ENCODE data around the gene ADAM30.

The ADAM30 gene

DNA sequence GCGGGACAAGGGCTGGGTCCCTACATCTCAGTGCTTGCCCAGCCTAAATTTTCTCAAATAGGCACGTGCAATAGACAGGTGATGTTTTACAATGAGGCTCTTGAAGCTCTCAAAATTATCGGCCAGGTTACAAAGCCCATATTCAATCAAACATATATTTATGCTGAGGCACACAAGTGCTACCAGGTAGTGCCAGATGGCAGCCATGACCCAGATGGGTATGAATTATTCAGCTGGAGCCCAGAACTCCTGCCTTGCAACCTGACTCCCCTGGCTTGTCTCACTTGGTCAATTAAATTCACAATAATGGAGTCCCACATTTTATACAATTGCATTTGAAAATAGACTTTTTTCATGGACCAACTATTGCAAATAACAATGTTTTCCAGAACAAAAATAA, 12.3 kb upstream of the ADAM30 start:
- no peak for DNase-seq (ENCODE audit: low read depth)

GRCh38 chr1:119906927-119907652, 10.8 kb upstream of the ADAM30 start:
- no peak for DNase-seq (ENCODE audit: low read depth)

GRCh38 chr1:119903443-119903835, 7.1 kb upstream of the ADAM30 start:
- no peak for DNase-seq (ENCODE audit: low read depth)

- no peak for DNase-seq (ENCODE audit: low read depth)
Observed at GRCh38 chr1:119902775-119903442, 6.6 kb upstream of the ADAM30 start.

DNA sequence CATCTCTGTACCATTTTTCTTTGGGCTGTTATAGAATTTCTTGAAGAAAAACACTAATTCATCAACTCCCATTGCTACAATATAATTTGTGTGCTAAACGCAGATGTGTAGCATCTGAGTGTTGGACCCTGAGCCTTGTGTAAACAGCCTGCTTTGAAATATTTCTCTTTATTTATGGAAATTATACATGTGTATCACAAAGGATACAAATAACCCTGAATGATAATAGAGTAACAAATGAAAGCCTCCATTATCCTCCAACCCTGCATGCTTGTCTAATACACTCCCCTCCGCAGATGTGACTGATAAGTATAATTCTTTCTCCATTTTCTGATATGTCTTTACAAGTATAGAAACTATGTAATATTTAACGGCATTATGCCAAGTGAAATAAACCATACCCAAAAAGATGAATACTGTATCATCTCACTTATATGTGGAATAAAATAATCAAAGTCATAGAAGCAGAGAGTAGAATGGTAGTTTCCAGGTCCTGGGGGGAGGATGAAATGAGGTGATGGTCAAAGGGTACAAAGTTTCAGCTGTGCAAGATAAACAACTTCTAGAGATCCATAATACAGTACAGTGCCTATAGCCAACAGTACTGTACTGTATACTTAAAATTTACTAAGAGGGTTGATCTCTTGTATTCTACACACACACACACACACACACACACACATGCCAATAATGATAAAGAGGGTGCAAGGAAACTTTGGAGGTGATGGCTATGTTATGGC, 2.8 kb upstream of the ADAM30 start:
- no peak for DNase-seq (ENCODE audit: low read depth)

GRCh38 chr1:119898530-119898929, 2.2 kb upstream of the ADAM30 start:
- DNase-seq (ENCODE audit: low read depth): no peak

- no peak for DNase-seq (ENCODE audit: low read depth)
Observed at GRCh38 chr1:119895102-119895501, 1.2 kb downstream of the ADAM30 start.

DNA sequence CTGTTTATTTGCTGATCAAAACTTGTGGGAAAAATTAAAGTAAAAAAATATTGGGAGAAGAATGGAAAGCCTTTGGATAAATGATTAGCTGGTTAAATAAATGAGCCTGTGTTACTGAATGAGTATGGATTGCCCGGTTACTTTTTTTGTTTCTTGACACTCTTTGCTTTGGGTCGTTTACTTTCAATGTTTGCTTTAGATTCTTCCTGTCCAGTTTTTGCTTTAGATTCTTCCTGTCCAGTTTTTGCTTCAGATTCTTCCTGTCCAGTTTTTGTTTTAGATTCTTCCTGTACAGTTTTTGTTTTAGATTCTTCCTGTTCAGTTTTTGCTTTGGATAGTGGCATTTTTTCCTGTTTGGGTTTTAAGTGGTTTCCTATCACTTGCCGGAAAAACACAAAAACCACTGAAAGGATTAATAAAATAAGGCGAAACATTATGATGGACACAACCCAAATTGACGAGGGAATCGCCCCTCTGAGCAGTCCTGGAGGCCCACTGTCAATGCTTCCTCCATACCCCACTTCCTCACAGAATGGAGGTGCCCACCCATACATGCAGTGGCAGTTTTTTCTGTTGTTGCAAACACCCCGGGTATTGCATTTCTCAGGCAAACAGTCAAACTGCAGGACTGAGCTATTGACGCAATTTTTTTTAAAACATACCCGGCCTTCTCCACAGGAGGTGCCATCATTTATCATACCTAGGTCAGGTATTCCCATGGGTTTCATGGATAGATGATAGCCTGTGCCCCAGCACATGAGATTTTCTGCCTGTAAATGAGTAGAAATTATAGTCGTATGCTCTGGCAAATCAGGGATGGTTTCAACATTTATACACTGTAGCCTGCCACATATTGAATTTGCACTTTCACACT, 2.3 kb downstream of the ADAM30 start:
- DNase-seq (ENCODE audit: low read depth): no peak

GRCh38 chr1:119893238-119893791, 3.0 kb downstream of the ADAM30 start:
- DNase-seq (ENCODE audit: low read depth): no peak

DNA sequence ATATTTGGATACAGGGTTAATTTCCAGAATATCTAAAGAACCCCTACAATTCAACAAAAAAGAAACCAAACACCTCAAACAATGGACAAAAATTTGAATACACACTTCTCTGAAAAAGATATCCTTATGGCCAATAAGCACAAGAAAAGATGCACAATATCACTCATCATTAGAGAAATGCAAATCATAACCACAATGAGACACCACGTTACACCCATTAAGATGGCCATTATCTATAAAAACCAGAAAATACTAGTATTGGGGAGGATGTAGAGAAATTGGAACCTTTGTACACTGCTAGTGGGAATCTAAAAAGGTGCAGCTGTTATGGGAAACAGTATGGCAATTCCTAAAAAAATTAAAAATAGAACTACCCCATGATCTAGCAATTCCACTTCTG, 4.9 kb downstream of the ADAM30 start:
- DNase-seq (ENCODE audit: low read depth): no peak

DNA sequence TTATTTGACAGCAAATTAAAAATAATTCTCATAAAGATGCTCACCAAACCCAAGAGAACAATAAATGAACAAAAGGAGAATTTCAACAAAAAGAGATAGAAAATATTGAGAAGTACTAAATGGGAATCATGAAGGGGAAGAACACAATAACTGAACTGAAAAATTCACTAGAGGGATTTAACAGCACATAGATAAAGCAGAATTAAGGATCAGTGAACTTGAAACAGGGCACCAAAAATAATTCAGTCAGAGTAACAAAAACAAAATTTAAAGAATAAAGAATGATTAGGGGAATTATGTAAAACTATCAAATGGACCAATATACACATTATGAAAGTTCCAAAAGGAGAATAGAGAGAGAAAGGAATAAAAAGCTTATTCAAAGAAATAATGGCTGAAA, 7.8 kb downstream of the ADAM30 start:
- no peak for DNase-seq (ENCODE audit: low read depth)

GRCh38 chr1:119887427-119887826, 8.9 kb downstream of the ADAM30 start:
- DNase-seq (ENCODE audit: low read depth): no peak

GRCh38 chr1:119885903-119886783, 10.2 kb downstream of the ADAM30 start:
- DNase-seq (ENCODE audit: low read depth): no peak

- no peak for DNase-seq (ENCODE audit: low read depth)
Observed at GRCh38 chr1:119884711-119885110, 11.6 kb downstream of the ADAM30 start.

GRCh38 chr1:119883826-119884225, 12.5 kb downstream of the ADAM30 start:
- DNase-seq (ENCODE audit: low read depth): no peak

- no peak for DNase-seq (ENCODE audit: low read depth)
Observed at GRCh38 chr1:119882132-119883049, 13.9 kb downstream of the ADAM30 start.

DNA sequence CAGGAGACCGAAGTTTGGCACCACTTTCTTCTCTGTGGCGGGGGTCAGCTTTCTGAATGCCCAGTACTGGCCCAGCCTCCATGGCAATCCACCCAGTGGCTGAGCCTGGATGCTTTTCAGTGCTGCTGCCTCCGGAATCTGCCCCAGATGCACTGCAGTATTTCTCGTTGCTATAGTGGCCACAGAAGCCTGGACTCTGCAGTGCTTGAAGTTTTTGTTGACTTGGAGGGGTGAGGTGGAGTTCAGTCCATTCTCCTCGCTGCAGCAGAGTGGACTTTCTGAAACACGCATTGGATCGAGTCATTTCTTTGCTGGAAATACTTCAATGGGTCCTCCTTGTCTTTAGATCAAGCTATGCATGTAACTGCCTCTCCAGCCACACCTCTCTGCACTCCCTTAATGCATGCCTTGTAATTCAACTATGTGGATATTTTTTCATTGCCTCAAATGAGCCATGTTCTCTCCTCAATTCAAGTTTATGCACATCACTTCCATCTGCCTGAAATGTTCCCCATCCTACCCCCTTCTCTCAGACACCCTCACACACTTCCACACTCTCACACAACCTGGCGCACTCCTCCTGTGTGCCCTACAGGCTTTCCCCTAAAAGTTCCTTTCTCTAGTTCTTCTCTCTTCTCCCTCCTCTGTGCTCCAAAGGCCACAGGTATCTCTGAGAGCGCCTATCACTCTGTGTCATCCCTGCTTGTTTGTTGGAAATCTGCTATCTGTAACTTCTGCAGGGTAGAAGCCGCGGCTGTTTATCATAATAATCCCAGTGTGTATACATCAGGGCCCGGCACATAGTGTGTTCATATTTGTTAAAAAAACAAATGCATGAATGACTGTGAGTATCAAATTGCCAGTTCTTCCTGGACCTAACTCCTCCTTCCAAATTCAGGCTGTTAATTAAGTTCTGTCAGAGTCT, 16.5 kb downstream of the ADAM30 start:
- no peak for DNase-seq (ENCODE audit: low read depth)

DNA sequence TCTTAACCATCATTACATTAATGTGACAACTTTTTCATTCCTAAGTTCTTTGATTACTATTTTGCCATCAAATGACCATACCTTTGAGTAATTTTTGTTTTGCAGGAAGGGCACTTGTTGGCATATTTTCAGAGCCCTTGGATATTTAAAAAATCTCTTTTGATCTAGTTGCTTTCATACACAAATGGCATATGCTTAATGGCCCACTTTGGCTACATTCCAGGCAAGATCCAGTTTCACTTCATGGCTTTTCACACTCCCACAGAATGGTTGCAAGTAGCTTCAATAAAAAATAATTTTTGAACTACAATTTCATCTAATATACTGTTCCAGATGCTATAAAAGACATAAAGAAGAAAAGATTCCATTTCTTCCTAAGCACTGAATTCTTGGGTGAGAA, 18.1 kb downstream of the ADAM30 start:
- no peak for DNase-seq (ENCODE audit: low read depth)

DNA sequence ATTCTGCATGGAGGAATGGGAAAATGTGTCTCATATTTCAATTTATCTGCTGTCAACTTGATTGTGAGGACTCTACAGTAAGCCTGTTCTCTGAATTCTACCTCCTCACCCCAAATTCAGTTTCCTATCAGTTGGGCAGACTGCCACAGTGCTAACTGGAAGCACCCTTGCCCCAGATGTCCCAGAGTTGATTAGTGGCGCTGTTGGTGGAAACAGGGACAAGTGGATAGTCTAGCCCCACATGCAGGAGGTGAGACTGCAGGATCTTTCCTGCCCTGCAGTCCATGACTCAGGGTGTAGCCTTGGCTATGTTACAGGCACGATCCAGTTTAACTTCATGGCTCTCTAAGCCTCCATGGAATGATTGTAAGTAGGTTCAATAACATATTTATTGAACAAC, 22.1 kb downstream of the ADAM30 start:
- no peak for DNase-seq (ENCODE audit: low read depth)

All from HS-27A (cell line).